Ovary (tissue), 9 donors: ENCODE results near the gene TNRC6C. TPM values are rescaled to one million over a fixed set of nuclear protein-coding genes. Genes with fewer than 3 reads are reported as not detected.

Experiments
- DNase-seq, 5 donors: peaks; one replicate each; pipeline ENCODE4 v3.0.0-alpha.2; 2019 to 2020
- H3K27ac ChIP-seq, 2 donors: fragments of 200-600 bp; one replicate each; pipeline versions ENCODE4 v1.5.1 to v1.8.0; 2019 to 2022
- H3K27me3 ChIP-seq: fragments of 200-600 bp; one replicate; pipeline ENCODE4 v1.8.0; 2022
- H3K36me3 ChIP-seq: fragments of 200-600 bp; sonication (generic); one replicate; pipeline ENCODE4 v1.5.1; 2019
- H3K4me1 ChIP-seq: one replicate; pipeline ENCODE4 v1.8.1; 2013; ENCODE audit warnings: mild to moderate bottlenecking, moderate library complexity; ENCODE audit not compliant: insufficient read depth
- H3K4me3 ChIP-seq: fragments of 200-600 bp; sonication (generic); one replicate; pipeline ENCODE4 v1.5.1; 2017
- H3K9me3 ChIP-seq, 2 donors: fragments of 200-600 bp in 1 of 2; sonication (generic) in 1 of 2; one replicate each; pipeline versions ENCODE4 v1.5.1 to v1.8.1; 2013 to 2019; ENCODE audit warnings: mild to moderate bottlenecking in 1 of 2, moderate library complexity in 1 of 2
- EP300 ChIP-seq: sonication (generic); formaldehyde crosslinking; IDR thresholded peaks from one replicate; pipeline ENCODE4 v1.6.1; 2017; ENCODE audit warnings: antibody characterized with exemption
- POLR2A ChIP-seq: fragments of 450-650 bp; IDR thresholded peaks from one replicate; pipeline ENCODE4 v1.6.1; 2017; ENCODE audit warnings: antibody characterized with exemption, mild to moderate bottlenecking, moderate library complexity
- WGBS, 3 donors: extraction: QIAGEN DNeasy Blood & Tissue Kit in 1 of 3; methylation state at CpG; one replicate each; pipeline versions ENCODE4 v1.1.5 to v1.1.7; 2013 to 2017; 5-methylcytosine and 5-hydroxymethylcytosine counted together
- intact Hi-C, 4 donors: fragments of 100-400 bp; cut with DNase I; formaldehyde crosslinking; loops; one replicate each; pipeline versions ENCODE4 v1.11.0 to v1.15.1; 2022 to 2023
- polyA plus RNA-seq, 2 donors: library from polyadenylated mRNA; stranded (reverse); fragments of 200-250 nt in 1 of 2; fragments of 350-450 nt in 1 of 2; fragmentation: Illumina TruSeq in 1 of 2; extraction: RNeasy Lipid Tissue Mini Kit (QIAGEN cat#74804) in 1 of 2; gene quantifications; one replicate each; pipeline ENCODE4 v1.2.3, GENCODE V29; 2013 to 2014
- total RNA-seq, 7 donors: library from RNA; depleted of rRNA in 2 of 7; stranded (reverse); fragments of >200 nt in 2 of 7; fragmentation: NEBNext Ultra II Directional in 3 of 7; extraction: Animal tissue kit (Norgen Biotek cat#: 25700) in 3 of 7; gene quantifications; one replicate each; pipeline versions ENCODE4 v1.1.0 to v1.2.4, GENCODE V29; 2016 to 2023
- TF ChIP-seq, protein P1 (sequence below), 3 donors: fragments of 450-650 bp in 2 of 3; fragments of 200-600 bp in 1 of 3; IDR thresholded peaks; one replicate each; pipeline versions ENCODE4 v1.5.1 to v1.8.0; 2016 to 2022; ENCODE audit warnings: antibody characterized with exemption in 3 of 3, mild to moderate bottlenecking in 1 of 3
- donor health status: DM: no; HTN: no; CAD: no; lungs with moderate emphysema.
- donor health status: DM: no; HTN: no; CAD: no.
- donor health status: Bipolar disorder and iron deficiency.
- donor health status: DM: yes; HTN: yes; CAD: no.
- donor health status: DM: no; HTN: no; CAD: no.
- donor health status: DM: yes; HTN: yes; CAD: no.

The TNRC6C gene
- total and polyA plus RNA-seq, 9 donors, result 8.7 to 45.3 (median 32.5) TPM

DNA sequence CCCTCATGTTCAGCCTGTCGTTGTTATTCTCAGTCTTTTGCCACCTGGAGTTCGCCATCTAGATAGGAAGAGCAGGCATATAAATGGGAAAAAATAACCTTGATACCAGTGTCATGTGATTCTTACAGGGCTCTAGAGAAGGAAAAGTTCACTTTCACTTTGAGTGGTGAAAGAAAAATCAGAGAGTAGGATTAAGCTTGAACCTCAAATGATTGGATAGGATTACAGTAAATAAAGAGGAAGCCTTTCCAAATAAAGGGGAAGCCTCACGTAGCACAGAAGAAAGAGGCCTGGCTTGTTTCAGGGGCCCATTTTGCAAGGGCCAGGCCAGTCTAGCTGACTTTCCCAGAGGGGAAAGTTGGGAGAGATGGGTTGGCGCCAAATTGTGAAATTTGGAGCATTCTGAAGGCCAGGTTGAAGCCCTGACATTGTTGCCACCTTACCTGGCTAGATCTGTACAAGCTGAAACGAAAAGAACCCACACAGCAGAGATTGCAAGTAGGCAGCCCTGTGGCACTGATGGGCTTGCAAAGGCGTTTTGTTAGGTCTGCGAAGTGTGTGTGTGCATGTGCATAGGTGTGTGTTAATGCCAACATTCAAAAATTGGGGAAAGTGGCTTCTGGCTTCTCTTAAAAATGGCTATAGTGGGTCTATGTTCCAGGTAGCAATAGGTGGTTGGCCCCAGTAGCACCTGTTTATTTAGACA lies 131.2 kb downstream of the TNRC6C start:
- no peaks in the 10 kb centered on the region for H3K9me3 ChIP-seq
- intact Hi-C loops, result no loop called here
- TF ChIP-seq, protein P1, sequence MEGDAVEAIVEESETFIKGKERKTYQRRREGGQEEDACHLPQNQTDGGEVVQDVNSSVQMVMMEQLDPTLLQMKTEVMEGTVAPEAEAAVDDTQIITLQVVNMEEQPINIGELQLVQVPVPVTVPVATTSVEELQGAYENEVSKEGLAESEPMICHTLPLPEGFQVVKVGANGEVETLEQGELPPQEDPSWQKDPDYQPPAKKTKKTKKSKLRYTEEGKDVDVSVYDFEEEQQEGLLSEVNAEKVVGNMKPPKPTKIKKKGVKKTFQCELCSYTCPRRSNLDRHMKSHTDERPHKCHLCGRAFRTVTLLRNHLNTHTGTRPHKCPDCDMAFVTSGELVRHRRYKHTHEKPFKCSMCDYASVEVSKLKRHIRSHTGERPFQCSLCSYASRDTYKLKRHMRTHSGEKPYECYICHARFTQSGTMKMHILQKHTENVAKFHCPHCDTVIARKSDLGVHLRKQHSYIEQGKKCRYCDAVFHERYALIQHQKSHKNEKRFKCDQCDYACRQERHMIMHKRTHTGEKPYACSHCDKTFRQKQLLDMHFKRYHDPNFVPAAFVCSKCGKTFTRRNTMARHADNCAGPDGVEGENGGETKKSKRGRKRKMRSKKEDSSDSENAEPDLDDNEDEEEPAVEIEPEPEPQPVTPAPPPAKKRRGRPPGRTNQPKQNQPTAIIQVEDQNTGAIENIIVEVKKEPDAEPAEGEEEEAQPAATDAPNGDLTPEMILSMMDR (IDR thresholded peaks at IDR 0.05), result no peak
- TF ChIP-seq EP300, result no peak
- TF ChIP-seq POLR2A, result no peak
- H3K4me3 ChIP-seq, result no peak overlapping the region
- 61 to 64% (median 62%) methylated on average over 7 of the region's 7 CpGs for WGBS, 3 donors
- no peaks in the 10 kb centered on the region for H3K4me1 ChIP-seq
- H3K27ac ChIP-seq, result no peak overlapping the region
- DNase-seq, result no peak
- H3K27me3 ChIP-seq, result no peaks in the 10 kb centered on the region
- H3K36me3 ChIP-seq, result no peaks in the 10 kb centered on the region

GRCh38 chr17:78092794-78093324 lies 134.4 kb downstream of the TNRC6C start:
- Histone ChIP-seq H3K4me3 (no peak overlapping the region), H3K9me3 (no peaks in the 10 kb centered on the region), H3K27ac (no peak overlapping the region), H3K36me3 (no peaks in the 10 kb centered on the region), H3K4me1 (no peaks in the 10 kb centered on the region), H3K27me3 (no peaks in the 10 kb centered on the region)
- no peak for TF ChIP-seq POLR2A
- TF ChIP-seq EP300, result no peak
- TF ChIP-seq, protein P1 (IDR thresholded peaks at IDR 0.05), result no peak
- intact Hi-C loops, result no loop called here
- no peak for DNase-seq
- WGBS, 3 donors, result 89 to 95% (median 93%) methylated on average over 6 of the region's 6 CpGs

- 95 to 98% (median 95%) methylated on average over 6 of the region's 6 CpGs for WGBS, 3 donors
- intact Hi-C loops, result no loop called here
- TF ChIP-seq, protein P1 (IDR thresholded peaks at IDR 0.05), result no peak
- TF ChIP-seq EP300, result no peak
- TF ChIP-seq POLR2A, result no peak
Measured at GRCh38 chr17:78095035-78095434, 136.5 kb downstream of the TNRC6C start.

GRCh38 chr17:78096093-78096492 lies 137.6 kb downstream of the TNRC6C start:
- Histone ChIP-seq H3K27me3 (no peaks in the 10 kb centered on the region), H3K36me3 (no peaks in the 10 kb centered on the region), H3K4me1 (no peaks in the 10 kb centered on the region), H3K27ac (no peak overlapping the region), H3K9me3 (no peaks in the 10 kb centered on the region), H3K4me3 (no peak overlapping the region)
- no peak for DNase-seq
- TF ChIP-seq EP300, result no peak
- TF ChIP-seq, protein P1 (IDR thresholded peaks at IDR 0.05), result no peak
- TF ChIP-seq POLR2A, result no peak
- intact Hi-C loops, result no loop called here
- WGBS, 3 donors, result 88 to 90% (median 89%) methylated on average over 9 of the region's 9 CpGs

More at GRCh38 chr17:78095035-78095434, 136.5 kb downstream of the TNRC6C start:
- Histone ChIP-seq H3K27me3 (no peaks in the 10 kb centered on the region), H3K36me3 (no peaks in the 10 kb centered on the region), H3K9me3 (no peaks in the 10 kb centered on the region), H3K4me1 (no peaks in the 10 kb centered on the region), H3K4me3 (no peak overlapping the region), H3K27ac (no peak overlapping the region)
- DNase-seq, result no peak
